ENCODE data around the gene SHB.

SHB gene

DNA sequence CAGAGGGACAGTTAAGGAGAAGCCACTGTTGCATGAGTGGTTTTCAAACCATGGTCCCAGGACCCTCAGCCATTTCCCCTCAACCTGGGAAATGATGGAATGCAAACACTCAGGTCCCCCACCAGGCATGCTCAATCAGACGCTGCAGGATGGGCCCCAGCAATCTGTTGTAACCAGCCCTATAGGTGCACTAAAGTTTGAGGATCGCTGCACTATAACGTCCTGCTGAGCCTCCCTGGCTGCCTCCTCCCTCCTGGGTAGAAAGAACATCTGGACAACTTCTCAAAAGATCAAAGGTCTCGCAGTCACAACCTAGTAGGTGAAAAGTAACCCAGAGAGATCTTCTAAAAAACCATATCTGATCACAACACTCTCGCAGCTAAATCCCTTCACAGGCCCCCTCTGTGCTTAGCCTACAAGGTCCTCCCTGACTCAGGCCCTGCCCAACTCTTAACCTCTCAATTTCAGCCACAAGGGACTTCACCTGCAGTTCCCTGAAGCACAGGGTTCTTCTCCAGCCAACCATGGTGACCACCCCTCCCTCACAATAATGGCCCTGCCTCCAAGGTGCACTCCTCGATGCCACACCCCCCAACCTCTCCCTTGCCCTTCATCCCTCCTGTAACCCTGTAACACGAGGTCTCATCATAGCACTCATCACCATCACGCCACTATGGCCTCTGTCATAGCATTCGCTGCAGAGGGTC is 3.5 kb downstream of the SHB start:
- DNase-seq (ENCODE audit: extremely low spot score, insufficient read length, low read depth), result no peak
- FAIRE-seq, result peak; percentile 88

DNA sequence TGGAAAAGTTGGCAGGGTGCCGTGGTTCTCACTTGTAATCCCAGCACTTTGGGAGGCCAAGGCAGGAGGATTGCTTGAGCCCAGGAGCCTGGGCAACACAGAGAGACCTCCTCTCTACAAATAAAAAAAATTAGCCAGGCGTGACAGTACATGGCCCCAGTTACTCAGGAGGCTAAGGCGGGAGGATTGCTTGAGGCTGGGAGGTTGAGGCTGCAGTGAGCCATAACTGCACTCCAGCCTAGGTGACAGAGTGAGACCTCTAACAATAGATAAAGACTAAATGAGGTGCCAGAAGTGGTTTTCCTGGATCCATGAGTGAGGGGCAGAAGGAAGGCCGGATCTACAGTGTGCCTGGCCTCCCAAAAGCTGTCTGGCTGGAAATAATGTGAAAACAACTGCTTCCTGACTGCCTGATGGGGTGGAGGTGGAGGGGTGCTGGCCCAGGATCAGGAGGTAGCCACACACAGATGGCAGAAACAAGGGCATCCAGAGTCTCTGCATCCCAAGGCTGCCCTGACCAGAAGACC is 4.1 kb downstream of the SHB start:
- DNase-seq (ENCODE audit: extremely low spot score, insufficient read length, low read depth), result no peak

DNA sequence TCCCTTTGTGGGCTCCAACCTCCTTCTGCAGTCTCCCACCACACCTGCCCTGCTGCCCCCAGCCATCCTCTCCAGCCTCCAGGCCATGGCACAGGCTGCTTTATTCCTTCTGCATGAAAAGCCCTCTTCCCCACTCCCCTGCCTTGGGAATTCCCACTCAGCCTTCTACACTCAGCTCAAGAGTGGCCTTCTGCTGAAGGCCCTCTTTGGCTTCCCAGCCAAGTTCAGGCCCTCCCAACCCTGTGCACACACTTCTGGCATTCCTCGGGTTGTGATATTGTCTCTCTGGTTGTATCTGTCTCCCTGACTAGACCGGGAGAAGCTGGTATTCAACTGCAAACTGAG is 5.7 kb downstream of the SHB start:
- FAIRE-seq, result no peak
- DNase-seq (ENCODE audit: extremely low spot score, insufficient read length, low read depth), result no peak

More for the DNA sequence above, 4.1 kb downstream of the SHB start:
- FAIRE-seq, result no peak

DNA sequence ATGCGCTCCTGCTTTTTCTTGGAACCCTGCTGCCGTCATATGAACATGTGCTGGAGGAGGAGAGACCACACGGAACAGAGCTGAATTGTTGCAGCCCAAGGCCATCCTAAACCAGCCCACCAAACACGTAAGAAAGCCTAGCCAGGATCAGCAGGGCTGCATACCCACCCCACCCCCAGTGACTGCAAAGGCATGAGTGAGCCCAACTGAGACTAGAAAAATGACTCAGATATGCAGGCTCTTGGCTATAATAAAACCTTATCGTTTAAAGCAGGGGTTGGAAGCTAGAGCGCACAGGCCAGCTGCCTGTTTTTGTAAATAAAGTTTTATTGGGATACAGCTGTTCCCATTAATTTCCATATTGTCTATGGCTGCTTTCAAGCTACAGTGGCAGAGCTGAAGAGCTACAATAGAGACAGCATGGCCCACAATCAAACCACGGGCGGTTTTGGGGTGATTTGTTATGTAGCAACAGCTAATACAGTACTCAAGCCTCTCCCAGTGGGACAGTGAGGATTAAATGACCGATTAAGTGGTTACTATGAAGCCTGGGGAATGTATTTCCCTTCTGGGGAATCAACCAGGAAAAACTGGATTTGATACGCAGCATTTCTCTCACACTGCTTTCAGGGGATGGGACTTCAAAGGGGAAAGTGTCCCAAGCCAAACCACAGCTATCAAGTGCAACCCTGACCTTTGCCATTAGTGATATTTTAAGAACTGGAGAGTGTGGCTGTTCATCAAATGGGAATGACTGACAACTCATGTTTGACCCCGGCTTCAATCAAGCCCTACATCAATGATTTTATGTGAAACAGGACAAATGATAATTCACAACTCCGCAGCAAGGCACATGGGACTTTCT is 6.3 kb downstream of the SHB start:
- no peak for FAIRE-seq
- DNase-seq (ENCODE audit: extremely low spot score, insufficient read length, low read depth), result no peak

DNA sequence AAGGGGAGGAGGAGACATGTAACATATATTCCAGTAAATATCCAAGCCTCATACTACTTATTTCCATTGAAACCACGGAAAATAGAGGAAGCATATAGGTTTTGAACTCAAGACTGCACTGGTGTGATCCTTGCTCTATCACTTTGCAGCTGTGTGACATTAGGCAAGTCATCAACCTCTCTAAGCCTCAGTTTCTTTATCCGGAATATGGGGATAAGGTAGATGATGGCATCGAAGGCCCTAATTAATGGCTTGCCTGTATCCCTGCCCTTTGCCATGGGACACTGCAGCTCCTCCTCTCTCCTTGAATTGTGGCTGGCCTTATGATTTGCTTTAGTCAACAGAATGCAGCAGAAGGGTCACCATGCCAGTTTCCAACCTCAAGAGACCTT is 6.9 kb downstream of the SHB start:
- DNase-seq (ENCODE audit: extremely low spot score, insufficient read length, low read depth) (no peak), FAIRE-seq (no peak)

DNA sequence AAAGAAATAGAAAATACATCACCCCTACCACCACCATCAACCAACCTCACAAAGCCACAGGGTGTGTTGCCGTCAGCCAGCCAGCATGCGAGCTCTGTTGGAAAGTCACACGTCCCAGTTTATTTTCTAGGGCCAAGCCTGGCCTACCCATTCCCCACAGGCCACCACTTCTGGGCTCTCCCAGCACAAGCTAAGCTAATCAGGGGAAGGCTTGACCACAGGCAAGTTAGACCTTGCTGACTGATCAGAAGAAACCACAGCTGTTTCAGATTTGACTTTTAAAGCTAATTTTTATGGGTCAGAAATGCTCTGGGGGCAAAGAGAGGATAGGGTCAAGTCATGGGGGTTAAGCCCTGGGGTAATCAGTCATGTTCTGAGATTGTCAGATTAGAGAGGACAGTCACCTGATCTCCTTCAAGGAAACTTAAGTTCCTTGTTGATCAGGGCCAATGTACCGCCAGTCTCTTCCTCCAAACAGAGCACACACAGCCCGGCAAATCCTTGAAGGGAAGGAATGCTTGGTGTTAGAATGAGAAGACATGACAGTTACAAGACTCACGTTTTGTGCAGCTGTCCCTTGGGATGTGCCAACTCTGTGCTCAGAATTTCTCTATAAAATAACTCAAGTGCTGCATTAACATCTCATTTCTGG is 7.6 kb downstream of the SHB start:
- FAIRE-seq, result peak; percentile 86
- peak; percentile 46 for DNase-seq (ENCODE audit: extremely low spot score, insufficient read length, low read depth)

DNA sequence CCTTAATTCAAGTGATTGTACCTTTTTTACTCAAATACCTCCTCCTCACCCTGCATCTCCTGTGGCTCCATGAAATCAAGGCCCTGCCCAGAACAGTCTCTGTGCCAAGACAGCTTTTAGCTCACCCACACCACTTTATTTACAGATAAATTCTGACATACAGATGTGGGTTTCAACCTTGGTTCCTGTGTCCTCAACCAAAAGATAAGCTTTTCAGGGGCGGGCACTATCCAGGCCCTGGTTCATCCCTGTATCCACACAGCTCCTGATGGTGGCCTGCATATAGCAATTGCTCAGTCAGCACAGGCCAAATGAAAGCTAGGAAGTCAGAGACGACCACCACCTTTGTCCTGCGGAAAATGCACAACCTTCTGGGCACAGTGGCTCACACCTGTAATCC is 8.3 kb downstream of the SHB start:
- no peak for FAIRE-seq

DNA sequence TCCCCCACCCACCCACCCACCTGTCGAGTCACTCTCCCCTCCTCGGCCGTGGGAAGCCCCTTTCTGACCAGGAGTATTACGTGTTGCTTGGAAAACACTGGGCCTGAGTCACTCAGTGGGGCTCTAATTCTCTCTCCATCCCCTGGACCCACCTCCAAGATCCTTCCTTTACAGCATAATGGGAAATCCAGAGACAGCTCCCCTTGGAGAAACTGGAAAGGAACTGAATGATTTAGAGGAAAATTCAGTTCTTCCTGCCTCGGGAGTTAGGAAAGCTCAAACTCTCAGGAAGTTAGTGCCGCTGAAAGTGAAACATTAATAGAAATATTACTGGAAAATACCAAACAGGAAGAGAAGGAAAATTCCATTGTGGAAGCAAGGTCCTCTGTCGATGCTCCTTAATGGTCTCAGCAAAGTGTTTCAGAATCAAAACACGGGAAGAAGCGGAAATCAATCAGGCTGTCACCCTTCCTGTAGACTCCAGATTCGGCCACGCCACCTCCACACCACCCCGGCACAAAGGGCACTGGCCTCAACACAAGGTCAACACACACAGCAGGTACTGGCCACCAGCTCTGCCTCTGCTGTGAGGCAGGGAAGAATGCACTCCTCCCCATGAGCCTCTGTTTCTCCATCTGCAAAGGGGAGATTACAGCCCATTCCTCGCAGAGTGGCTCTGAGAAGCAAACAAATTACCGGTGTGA is 9.6 kb downstream of the SHB start:
- DNase-seq (ENCODE audit: extremely low spot score, insufficient read length, low read depth) (no peak), FAIRE-seq (no peak)

More for the DNA sequence above, 8.3 kb downstream of the SHB start:
- no peak for DNase-seq (ENCODE audit: extremely low spot score, insufficient read length, low read depth)

DNA sequence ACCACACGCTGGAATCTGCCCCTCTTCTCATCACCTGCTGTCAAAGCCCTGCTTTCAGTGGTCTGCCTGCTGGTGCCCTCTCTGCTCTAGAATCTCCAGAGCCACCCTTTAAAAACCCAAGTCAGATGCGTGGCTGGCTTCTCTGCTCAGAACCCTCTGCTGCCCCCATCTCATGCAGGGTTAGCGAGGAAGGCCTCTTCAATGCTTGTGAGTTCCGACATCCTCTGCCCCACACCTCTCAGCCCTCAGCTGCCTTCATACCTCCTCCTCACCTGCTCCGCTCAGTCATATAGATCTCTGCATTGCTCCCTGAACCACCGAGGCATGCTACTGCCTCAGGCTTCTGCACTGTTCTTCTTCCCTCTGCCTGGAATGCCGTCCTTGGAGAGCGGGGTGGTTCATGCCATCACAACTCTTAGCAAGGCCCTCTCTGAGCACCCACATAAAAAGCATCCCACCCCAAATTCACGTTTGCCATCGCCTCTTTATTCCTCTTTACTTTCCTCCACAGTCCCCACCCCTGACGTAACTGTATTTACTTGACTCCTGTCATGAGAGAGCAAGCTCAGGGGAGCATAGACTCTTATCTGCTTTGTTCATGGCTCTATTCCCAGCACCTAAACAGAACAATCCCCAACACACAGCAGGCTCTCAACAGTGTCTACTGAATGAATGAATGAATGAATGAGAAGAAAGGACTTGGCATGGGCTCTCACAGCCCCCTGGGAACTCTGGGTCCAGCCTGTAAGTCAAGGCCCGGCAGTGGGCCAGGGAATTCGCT is 10.4 kb downstream of the SHB start:
- FAIRE-seq, result no peak
- DNase-seq (ENCODE audit: extremely low spot score, insufficient read length, low read depth), result no peak

DNA sequence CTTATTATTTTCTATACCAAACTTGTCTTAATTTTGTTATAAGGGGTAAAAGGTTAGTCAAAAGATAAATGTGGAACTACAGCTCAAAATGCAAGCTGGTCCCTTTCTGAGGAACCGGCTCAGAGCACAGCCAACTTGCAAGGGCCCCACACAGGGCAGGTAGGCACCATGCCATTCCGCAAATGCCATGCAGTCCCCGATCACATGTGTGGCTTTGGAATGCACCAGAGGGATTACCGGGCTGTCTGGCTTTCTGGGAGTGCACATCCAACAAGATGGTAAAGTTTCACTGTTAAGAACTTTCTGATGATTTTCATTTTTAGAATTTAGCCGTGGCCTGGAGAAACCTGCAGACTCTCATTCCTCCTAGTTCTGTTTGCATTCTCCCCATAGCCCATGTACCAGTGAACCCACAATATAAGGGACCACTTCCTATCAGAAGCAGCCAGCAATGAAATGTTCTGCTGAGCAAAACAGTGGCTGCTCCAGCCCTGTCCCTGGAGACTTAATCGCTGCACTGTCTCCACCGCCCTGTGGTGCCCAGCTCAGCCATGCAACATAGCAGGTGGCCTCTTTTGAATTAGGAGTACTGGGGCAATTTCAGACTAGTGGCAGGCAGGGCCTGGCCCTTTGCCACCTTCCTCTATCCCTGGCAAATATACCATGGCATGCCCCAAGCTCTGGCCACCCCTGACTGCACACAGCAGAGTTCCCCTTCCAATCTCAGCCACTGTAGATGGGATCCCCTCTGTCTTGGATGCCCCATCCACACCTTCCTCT is 11.4 kb downstream of the SHB start:
- FAIRE-seq, result no peak
- no peak for DNase-seq (ENCODE audit: extremely low spot score, insufficient read length, low read depth)

DNA sequence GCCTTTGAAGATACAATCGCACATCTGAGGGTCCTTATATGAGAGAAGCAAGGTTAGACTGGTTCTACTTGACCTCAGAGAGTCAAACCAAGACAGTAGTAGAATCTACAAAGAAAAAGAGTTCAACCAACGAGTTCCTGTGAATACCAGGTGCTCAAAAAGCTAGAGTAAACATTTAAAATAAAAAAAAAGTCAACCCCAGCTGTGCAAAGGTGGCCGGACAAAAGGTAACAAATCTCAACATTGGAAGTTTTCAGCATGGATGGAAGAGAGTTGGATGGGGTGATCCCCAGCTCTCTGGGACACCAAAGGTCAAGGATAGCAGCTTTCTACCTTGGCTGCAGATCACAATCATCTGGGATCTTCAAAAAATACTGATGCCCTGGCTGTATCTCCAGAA is 14.4 kb downstream of the SHB start:
- no peak for DNase-seq (ENCODE audit: extremely low spot score, insufficient read length, low read depth)
- no peak for FAIRE-seq

DNA sequence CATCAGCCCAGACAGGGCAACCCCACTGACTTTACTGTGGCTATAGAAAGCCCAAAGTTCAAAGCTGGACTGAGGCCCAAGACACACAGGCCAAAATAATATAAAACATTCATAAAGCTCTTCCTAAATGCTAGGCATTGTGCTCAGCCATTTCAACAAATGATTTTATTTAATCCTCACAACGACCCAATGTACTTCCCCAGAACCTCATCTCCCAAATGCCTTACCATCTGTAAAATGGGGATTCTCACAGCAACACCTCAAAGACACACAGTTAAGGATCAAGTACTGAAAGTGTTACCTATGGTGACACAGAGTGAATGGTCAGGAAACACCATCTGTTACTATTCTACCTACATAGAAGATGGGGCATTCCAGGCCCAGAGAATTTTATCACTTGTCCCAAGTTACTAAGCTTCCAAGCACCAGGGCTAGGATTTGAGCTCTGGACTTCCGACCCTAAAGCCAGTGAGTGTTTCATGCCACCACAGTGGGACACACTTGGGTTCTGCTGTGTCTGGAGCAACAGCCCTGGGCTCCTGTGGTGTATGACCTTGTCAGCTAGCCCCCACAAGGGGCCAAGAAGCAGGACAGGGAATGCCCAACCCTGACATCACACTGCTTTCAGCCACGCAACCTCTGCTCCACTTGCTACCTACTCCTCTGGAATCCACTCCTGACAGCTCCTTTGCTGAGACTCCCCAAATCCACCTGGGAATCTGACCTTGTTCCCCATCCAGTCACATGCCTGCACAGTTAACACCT is 15.1 kb downstream of the SHB start:
- no peak for FAIRE-seq

DNA sequence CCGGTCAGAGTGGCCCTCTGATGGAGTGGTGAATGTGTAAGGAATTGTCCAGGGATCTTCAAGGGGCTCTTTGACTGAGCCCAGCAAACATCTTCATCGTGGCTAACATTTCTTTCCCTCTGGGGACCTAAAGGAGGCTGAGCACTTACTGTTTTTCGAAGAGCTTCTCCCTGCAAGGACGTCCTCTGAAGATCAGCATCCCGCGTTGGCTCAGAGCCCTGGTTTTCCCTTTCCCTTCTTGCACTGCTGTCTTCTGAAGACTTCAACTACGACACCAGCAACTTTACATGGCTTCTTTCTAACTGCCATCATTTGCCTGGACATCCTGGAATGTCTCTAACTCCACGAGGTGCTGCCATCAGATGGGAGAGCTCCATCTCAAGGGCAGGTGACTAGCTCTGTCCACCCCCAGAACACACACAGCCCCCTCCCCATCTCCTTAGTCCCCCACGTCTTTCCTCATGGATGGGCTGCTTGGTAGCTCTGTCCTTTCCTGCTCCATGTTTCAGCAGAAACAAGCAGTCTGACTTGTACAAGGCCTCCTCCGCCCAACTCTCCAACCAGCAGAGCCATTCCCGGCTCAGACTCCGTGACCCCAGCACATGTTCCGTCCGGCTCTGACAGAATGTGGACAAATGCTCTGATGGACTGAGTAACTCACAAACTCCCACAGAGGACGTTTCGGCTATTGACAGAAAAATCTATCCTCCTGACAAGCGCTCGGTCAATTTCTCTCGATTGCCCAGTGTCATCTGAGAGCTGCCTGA is 17.1 kb downstream of the SHB start:
- DNase-seq (ENCODE audit: extremely low spot score, insufficient read length, low read depth) (no peak), FAIRE-seq (no peak)

More for the DNA sequence above, 15.1 kb downstream of the SHB start:
- no peak for DNase-seq (ENCODE audit: extremely low spot score, insufficient read length, low read depth)

DNA sequence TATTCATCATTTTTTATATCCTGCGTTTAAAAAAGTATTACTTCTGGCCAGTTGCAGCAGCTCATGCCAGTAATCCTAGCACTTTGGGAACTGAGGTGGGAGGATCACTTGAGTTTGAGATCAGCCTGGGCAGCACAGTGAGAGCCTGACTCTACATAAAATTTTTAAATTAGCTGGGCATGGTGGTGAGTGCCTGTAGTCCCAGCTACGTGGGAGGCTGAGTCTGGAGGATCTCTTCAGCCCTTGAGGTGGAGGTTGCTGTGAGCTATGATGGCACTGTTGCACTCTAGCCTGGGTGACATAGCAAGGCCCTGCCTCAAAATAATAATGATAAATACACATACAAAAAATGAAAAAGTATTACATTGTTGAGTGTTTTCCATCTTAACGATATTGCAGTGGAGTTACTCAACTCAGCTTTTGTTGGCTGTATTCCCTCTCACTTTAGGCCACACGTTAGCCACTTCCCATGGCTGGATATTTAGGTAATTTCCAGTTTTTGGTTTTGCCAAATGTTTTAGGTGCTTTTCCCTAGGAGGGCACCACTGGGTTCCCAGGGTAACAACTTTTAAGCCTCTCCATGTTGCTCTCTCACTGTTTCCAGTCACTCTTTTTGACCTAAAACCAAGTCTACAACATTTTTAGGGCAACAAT is 20.6 kb downstream of the SHB start:
- DNase-seq (ENCODE audit: extremely low spot score, insufficient read length, low read depth) (no peak), FAIRE-seq (no peak)

DNA sequence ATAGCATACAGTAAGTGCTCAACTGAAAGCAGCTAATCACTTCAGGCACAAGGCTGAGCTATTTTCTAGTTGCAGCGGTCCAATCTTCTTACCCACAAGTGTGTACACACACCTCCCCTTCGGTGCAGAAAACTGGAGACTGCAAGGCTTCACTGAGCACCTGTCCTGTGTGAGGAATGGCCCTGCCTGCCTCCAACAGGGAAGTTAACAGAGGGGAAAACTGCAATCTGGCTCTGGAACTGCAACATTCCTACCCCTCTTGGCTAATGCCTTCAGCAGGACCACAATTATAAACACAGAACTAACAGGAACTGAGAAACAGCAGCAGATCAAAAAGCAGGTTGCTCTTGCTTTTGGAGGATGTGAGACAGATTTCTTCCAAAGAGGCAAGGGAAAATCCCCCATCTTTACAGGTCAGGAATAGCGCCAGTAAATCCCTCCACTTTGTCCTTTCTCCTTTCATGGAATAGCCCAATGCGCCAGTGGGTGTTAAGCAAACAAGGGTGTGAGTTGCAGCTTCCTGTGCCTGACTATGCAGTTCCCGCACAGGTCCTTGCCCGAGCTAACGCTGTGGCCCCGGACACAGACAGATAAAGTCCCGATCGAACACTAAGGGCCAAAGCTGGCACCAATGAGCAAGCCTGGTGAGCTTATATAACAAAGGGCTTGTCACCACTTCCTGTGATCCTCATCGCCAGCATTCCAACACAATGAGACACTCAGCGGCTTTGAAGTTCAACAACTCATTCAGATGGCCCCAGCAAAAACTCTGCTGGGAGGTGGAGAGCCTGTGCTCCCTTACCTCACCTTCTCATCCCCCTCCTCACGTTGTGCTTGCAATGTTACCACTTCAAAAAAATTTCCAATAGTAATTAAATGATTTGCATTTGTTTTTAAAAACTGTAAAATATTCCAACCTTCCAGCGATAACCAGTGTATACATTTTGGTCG is 21.5 kb downstream of the SHB start:
- FAIRE-seq (no peak), DNase-seq (ENCODE audit: extremely low spot score, insufficient read length, low read depth) (no peak)

All from GM18507 (cell line).